H54 (cell line): ENCODE data around the gene FFAR3.

Experiments
- DNase-seq: peaks from one replicate; pipeline ENCODE4 v3.0.0; 2011; ENCODE audit warnings: low spot score, mixed read lengths; ENCODE audit not compliant: insufficient read length
- FAIRE-seq: peaks from 3 replicates; lab custom pipeline; 2011; peaks lifted over from hg19 to GRCh38; lab: Jason Lieb, UNC
- POLR2A ChIP-seq: IDR thresholded peaks from 2 replicates; pipeline ENCODE4 v1.6.1; 2011; ENCODE audit warnings: low read depth, mild to moderate bottlenecking, low read length

FFAR3 gene

GRCh38 chr19:35337097-35337983 is 20.9 kb upstream of the FFAR3 start:
- DNase-seq = no peak
- no peak for TF ChIP-seq POLR2A
- FAIRE-seq = no peak

GRCh38 chr19:35337984-35338296 is 20.3 kb upstream of the FFAR3 start:
- FAIRE-seq (no peak), DNase-seq (no peak)

DNA sequence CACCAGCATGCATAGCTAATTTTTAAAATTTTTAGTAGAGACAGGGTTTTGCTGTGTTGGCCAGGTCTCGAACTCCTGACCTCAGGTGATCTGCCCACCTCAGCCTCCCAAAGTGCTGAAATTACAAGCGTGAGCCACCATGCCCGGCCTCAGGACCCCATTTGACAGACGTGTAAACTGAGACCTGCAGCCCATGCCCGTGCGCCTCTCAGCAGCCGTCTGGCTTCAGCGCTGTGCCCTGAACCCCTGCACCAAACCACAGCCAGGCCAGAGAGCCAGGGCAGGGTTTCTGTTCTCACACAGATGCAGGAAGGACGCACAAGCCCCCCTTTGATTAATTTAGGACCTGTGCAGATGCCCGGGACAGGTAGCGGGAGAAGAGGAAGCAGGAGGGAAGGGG is 17.8 kb upstream of the FFAR3 start:
- FAIRE-seq (no peak), DNase-seq (no peak)
- no peak for TF ChIP-seq POLR2A

More at GRCh38 chr19:35337984-35338296, 20.3 kb upstream of the FFAR3 start:
- TF ChIP-seq POLR2A = no peak

GRCh38 chr19:35341006-35341405 is 17.3 kb upstream of the FFAR3 start:
- no peak for DNase-seq
- FAIRE-seq = no peak
- TF ChIP-seq POLR2A = no peak

DNA sequence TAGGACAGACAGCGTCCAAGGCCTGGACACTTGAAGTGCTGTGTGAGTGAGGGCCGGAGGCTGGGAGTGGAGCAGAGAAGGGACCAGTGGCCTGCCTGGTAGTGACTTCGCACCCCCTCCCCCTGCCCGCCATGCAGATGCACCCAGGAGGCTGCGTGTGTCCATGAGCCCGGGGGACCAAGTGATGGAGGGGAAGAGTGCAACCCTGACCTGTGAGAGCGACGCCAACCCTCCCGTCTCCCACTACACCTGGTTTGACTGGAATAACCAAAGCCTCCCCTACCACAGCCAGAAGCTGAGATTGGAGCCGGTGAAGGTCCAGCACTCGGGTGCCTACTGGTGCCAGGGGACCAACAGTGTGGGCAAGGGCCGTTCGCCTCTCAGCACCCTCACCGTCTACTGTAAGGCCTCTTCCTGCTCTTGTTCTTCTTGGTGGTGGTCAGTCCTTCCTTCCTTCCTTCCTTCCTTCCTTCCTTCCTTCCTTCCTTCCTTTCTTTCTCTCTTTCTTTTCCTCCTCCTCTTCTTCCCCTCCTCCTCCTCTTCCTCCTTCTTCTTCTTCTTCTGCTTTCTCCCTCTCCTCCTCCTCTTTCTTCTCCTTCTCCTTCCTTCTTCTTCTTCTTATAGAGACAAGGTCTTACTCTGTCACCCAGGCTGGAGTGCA is 16.6 kb upstream of the FFAR3 start:
- DNase-seq = no peak
- no peak for TF ChIP-seq POLR2A
- no peak for FAIRE-seq

DNA sequence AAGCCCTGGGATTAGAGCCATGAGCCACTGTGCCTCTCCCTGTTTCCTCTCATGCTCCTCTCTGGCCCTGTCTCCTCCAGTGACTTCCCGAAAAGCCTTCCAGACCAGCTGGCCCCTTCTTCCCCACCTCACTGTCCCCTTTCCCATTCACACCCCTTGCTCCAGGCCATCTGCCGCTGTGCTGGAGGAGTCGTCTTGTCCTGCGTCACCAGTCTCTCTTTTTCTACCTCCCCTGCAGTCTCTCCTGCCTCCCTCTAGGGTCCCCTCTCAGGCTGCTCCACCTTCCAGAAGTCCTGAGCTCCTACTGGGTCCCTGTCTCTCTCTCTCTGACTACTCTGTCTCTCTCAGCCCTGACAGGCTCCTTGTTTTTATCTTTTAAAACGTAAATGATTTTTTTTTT is 15.8 kb upstream of the FFAR3 start:
- no peak for TF ChIP-seq POLR2A
- no peak for FAIRE-seq
- no peak for DNase-seq

DNA sequence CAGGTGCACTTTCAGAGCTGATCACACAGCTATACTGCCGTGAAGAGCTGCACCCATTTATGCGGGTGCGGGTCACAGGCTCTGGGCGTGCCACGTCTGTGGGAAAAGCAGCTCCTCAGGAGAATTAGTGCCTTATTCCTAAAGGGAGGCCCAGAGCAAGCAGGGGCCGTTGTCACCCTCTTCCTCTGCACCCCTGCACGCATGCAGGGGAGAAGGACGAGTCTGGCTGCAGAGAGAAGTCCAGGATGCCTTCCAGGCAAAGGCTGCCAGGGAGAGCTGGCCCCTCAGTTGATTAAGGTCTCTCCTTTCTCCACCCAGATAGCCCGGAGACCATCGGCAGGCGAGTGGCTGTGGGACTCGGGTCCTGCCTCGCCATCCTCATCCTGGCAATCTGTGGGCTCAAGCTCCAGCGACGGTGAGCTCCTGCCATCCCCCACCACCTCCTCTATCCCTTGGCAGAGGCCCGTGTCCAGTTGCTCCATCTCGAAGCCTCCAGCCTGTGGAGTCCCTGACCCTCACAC is 13.7 kb upstream of the FFAR3 start:
- DNase-seq = no peak
- TF ChIP-seq POLR2A = no peak
- no peak for FAIRE-seq

GRCh38 chr19:35345671-35346111 is 12.6 kb upstream of the FFAR3 start:
- no peak for TF ChIP-seq POLR2A
- DNase-seq (no peak), FAIRE-seq (no peak)

GRCh38 chr19:35346193-35347052 is 11.8 kb upstream of the FFAR3 start:
- DNase-seq (no peak), FAIRE-seq (no peak)
- no peak for TF ChIP-seq POLR2A

DNA sequence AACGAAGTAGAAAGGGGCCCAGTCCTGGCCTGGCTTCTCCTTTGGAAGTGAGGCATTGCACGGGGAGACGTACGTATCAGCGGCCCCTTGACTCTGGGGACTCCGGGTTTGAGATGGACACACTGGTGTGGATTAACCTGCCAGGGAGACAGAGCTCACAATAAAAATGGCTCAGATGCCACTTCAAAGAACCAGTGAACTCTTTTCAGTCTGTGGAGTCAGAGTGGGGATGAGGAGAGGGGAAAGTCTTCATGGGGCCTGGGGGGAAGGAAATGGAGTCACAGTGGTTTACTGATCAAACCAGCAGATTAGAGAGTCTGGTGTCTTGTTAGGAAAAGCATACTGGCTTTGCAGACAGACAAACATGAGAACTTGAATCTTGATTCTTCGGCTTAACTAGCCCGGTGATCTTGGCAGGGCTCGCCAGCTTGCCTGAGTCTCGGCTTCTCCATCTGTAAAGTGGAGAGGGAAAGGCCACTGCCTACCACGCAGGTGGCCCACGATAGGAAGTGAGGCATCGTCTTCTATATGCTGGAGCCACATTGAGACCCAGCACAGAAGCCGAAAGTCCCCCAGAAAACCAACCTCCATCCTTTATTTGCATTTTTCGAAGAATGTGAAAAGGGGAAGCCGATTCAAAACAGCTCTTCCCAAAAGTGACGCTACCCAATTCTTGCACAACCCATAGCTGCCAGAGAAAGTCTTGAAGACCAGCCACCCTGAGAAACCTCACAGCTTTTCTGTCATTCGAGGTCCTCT is 10.9 kb upstream of the FFAR3 start, which contains the start of gene FFAR1:
FFAR1 (plus strand) TSS at position 732 of the 759 bp plus-strand sequence. CDS start 3,650 bp downstream, outside the sequence.
- no peak for TF ChIP-seq POLR2A
- FAIRE-seq = no peak
- DNase-seq = no peak

GRCh38 chr19:35347930-35348298 is 10.3 kb upstream of the FFAR3 start:
- FAIRE-seq (no peak), DNase-seq (no peak)
- TF ChIP-seq POLR2A = no peak

DNA sequence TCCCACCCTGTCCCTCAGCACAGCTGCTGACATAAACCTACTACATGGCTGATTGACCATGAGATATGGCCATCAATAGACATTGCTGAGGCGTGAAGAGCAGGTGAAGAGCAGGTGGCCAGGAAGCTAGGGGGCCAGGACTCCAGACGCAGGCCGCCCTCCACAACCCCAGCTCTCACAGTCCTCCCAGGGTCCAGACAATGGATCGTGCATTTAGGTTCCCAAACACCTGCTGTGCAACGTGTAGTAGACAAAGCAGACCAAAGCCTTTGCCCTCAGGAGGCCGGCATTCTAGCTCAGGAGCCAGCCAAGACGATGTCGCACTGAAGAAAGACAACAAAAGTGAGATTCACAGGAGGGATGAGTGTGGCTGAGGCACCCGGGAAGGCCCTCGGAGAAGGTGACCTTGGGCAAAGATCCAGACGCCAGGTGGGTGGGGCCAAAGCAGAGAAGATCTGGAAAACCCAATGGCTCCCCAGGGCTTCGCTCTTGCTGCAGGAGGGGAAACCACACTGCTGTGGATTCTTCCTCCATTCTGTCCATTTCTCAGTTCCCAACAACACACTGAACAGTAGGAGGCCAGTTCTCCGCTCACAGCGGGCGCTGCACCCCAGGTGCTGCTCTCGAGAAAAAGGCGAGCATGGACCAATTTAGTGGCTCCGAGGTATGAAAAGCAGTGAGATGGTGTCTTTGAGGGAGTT is 9.2 kb upstream of the FFAR3 start:
- no peak for DNase-seq
- TF ChIP-seq POLR2A = no peak
- no peak for FAIRE-seq
